Spleen (tissue), 11 donors: ENCODE results near the gene SNRPA. TPM values are rescaled to one million over a fixed set of nuclear protein-coding genes. Genes with fewer than 3 reads are reported as not detected.

Source experiments
- DNase-seq: peaks from one replicate; pipeline ENCODE4 v3.0.0-alpha.2; 2020
- H3K27ac ChIP-seq, 8 donors: fragments of 200-600 bp; sonication (generic) in 7 of 8; 1 replicate in 4 of 8; 2 replicates in 4 of 8; pipeline versions ENCODE4 v1.5.0 to v1.8.0; 2016 to 2021; ENCODE audit warnings: inconsistent platforms in 4 of 8, mild to moderate bottlenecking in 4 of 8, moderate library complexity in 1 of 8
- H3K27me3 ChIP-seq, 7 donors: fragments of 200-600 bp; sonication (generic) in 6 of 7; replicated peaks in 1 of 7; 1 replicate in 4 of 7; 2 replicates in 3 of 7; pipeline versions ENCODE4 v1.5.0 to v1.8.0; 2016 to 2021; ENCODE audit warnings: inconsistent platforms in 3 of 7, mild to moderate bottlenecking in 1 of 7
- H3K36me3 ChIP-seq, 6 donors: fragments of 200-600 bp; sonication (generic) in 5 of 6; 1 replicate in 4 of 6; 2 replicates in 2 of 6; pipeline versions ENCODE4 v1.5.0 to v1.8.0; 2016 to 2021; ENCODE audit warnings: inconsistent platforms in 2 of 6
- H3K4me1 ChIP-seq, 6 donors: fragments of 200-600 bp; sonication (generic) in 5 of 6; 1 replicate in 3 of 6; 2 replicates in 3 of 6; pipeline versions ENCODE4 v1.5.0 to v1.8.0; 2016 to 2021; ENCODE audit warnings: inconsistent platforms in 3 of 6
- H3K4me3 ChIP-seq, 8 donors: fragments of 200-600 bp; sonication (generic) in 7 of 8; 1 replicate in 4 of 8; 2 replicates in 4 of 8; pipeline versions ENCODE4 v1.5.0 to v1.8.0; 2016 to 2021; ENCODE audit warnings: inconsistent platforms in 4 of 8, mild to moderate bottlenecking in 4 of 8, moderate library complexity in 2 of 8
- H3K9me3 ChIP-seq, 8 donors: fragments of 200-600 bp; sonication (generic) in 7 of 8; 1 replicate in 4 of 8; 2 replicates in 4 of 8; pipeline versions ENCODE4 v1.5.0 to v1.8.0; 2016 to 2021; ENCODE audit warnings: inconsistent platforms in 4 of 8
- POLR2A ChIP-seq, 3 donors: fragments of 450-650 bp; IDR thresholded peaks; one replicate each; pipeline ENCODE4 v1.5.1; 2017; ENCODE audit warnings: antibody characterized with exemption in 3 of 3, mild to moderate bottlenecking in 1 of 3
- POLR2AphosphoS5 ChIP-seq, 3 donors: sonication (generic); formaldehyde crosslinking; IDR thresholded peaks; one replicate each; pipeline ENCODE4 v1.5.1; 2017; ENCODE audit warnings: antibody characterized with exemption in 3 of 3
- WGBS, 5 donors: extraction: QIAGEN DNeasy Blood & Tissue Kit in 3 of 5; methylation state at CpG; one replicate each; pipeline versions ENCODE4 v1.1.5 to v1.1.7; 2013 to 2018; 5-methylcytosine and 5-hydroxymethylcytosine counted together
- intact Hi-C: fragments of 100-400 bp; cut with DNase I; formaldehyde crosslinking; loops from one replicate; pipeline ENCODE4 v1.15.0; 2023; ENCODE audit warnings: low total_unique reads
- polyA plus RNA-seq, 3 donors: library from polyadenylated mRNA; stranded (reverse); fragments of 200-250 nt; gene quantifications; one replicate each; pipeline ENCODE4 v1.2.1, GENCODE V29; 2013
- total RNA-seq, 7 donors: library from RNA; depleted of rRNA in 3 of 7; stranded (reverse); fragments of >200 nt in 3 of 7; fragmentation: NEBNext Ultra II Directional in 4 of 7; extraction: Animal tissue kit (Norgen Biotek cat#: 25700) in 4 of 7; gene quantifications; one replicate each; pipeline versions ENCODE4 v1.1.0 to v1.2.1, GENCODE V29; 2016 to 2021
- TF ChIP-seq, protein P1 (sequence below), 11 experiments: fragments of 200-600 bp in 7 of 11; fragments of 450-650 bp in 4 of 11; sonication (generic) in 4 of 11; IDR thresholded peaks in 8 of 11; conservative IDR thresholded peaks in 3 of 11; 1 replicate in 7 of 11; 2 replicates in 4 of 11; pipeline versions ENCODE4 v1.4.0 to v1.8.0; 2016 to 2021; ENCODE audit warnings: antibody characterized with exemption in 11 of 11, inconsistent platforms in 4 of 11, mild to moderate bottlenecking in 1 of 11
- donor health status: healthy with polysubstance abuse.
- donor health status: DM: no; HTN: no; CAD: no; lungs with moderate emphysema.
- donor health status: DM: no; HTN: no; CAD: no.
- donor health status: Bipolar disorder and iron deficiency.
- donor health status: healthy.
- donor health status: DM: no; HTN: no; CAD: no.
- donor health status: DM: yes; HTN: yes; CAD: no.

SNRPA gene
- total and polyA plus RNA-seq, 10 donors, result 52.9 to 76.9 (median 64.1) TPM

DNA sequence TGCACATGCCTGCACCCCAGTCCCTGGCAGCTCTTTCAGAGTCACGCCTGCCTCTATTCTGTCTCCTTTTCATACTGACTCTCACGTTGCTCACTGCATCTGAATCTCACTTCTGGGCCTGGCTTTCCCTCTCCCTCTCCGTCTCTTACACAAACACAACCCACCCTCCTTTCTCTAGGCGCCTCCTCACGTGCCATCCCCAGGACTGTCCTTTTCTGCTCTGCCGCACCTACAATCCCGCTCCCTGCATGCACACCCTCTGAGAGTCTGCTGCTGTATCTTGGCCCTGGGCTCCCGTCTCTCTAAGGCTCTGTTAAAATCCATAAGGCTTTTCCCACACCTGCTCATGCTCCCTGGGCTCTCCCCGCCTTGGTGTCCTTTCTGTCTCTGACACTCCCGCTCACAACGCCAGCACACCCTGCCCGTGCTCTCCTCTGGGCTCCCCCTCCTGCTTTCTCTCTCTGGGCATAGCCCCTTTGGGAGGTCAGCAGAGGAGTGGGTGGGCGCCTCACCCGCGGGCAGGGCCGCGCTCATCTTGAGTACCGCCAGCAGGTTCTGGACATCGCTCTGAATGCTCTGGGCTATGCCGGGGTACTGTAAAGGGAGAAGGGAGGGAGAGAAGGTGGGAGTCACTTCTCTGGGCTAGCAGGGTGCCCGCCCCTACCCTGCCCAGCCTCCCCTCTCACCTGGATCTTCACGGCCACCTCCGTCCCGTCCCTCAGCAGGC lies 47.8 kb upstream of the SNRPA start:
- no peak overlapping the region for H3K27ac ChIP-seq
- peaks cover 0 to 100% (median 64%) of the 10 kb centered on the region in 6 donors for H3K36me3 ChIP-seq
- DNase-seq, result no peak
- no peaks in the 10 kb centered on the region for H3K27me3 ChIP-seq
- no peaks in the 10 kb centered on the region for H3K9me3 ChIP-seq
- no peaks in the 10 kb centered on the region for H3K4me1 ChIP-seq
- no peak overlapping the region for H3K4me3 ChIP-seq
- WGBS, 5 donors, result 93 to 95% (median 94%) methylated on average over 24 of the region's 24 CpGs
- TF ChIP-seq POLR2A (IDR thresholded peaks at IDR 0.05), result no peak
- TF ChIP-seq POLR2AphosphoS5 (IDR thresholded peaks at IDR 0.05), result peak in 1 of 3 donors; percentile 21
- TF ChIP-seq, protein P1, sequence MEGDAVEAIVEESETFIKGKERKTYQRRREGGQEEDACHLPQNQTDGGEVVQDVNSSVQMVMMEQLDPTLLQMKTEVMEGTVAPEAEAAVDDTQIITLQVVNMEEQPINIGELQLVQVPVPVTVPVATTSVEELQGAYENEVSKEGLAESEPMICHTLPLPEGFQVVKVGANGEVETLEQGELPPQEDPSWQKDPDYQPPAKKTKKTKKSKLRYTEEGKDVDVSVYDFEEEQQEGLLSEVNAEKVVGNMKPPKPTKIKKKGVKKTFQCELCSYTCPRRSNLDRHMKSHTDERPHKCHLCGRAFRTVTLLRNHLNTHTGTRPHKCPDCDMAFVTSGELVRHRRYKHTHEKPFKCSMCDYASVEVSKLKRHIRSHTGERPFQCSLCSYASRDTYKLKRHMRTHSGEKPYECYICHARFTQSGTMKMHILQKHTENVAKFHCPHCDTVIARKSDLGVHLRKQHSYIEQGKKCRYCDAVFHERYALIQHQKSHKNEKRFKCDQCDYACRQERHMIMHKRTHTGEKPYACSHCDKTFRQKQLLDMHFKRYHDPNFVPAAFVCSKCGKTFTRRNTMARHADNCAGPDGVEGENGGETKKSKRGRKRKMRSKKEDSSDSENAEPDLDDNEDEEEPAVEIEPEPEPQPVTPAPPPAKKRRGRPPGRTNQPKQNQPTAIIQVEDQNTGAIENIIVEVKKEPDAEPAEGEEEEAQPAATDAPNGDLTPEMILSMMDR (IDR thresholded peaks at IDR 0.05 in 8 of 11, conservative IDR thresholded peaks at IDR 0.05 in 3 of 11), result no peak
- intact Hi-C loops, result no loop called here

DNA sequence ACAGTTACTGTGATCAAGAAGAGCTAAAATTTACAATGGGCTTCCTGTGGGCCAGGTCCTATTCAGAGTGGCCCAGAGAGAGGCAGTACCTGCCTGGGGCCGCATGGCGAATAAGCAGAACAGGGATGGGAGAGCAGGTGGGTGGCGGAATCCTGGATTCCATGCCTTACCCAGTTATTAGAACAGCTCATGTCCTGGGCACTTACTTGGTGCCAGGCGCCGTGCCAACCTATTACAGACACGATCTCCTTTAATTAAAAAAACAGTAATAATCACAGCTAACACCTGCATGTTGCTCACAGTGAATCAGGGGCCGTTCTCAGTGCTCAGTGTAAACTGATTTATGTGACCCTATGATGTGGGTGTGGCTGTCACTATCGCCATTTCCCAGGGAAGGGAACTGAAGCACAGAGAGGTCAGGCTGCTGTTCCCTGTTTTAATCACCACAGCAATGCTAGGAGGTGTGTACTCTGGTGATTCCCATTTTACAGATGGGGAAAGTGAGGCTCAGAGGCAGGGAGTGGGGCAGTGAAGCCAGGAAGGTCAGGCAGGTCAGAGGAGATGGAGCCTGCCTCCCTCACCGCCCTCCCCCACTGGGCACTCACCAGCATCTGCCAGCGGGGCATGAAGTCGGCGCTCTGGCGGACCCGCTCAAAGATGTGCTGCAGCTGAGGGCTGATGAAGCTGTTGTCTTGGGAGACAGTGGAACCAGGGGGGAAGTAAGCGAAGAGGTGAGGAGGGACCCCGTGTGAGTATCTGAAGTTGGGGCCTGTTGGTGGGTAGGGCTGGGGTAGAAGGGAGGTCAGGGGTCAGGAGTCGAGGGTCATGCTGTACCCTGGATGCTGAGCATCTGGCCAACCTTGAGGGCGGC lies 46.3 kb upstream of the SNRPA start:
- WGBS, 5 donors, result 91 to 97% (median 94%) methylated on average over 18 of the region's 18 CpGs
- Histone ChIP-seq H3K9me3 (no peaks in the 10 kb centered on the region), H3K27ac (no peak overlapping the region), H3K4me3 (no peak overlapping the region), H3K27me3 (no peaks in the 10 kb centered on the region), H3K36me3 (peaks cover 0 to 100% (median 77%) of the 10 kb centered on the region in 6 donors), H3K4me1 (no peaks in the 10 kb centered on the region)
- TF ChIP-seq POLR2A (IDR thresholded peaks at IDR 0.05), result no peak
- TF ChIP-seq, protein P1 (IDR thresholded peaks at IDR 0.05 in 8 of 11, conservative IDR thresholded peaks at IDR 0.05 in 3 of 11), result no peak
- intact Hi-C loops, result no loop called here
- DNase-seq, result no peak

DNA sequence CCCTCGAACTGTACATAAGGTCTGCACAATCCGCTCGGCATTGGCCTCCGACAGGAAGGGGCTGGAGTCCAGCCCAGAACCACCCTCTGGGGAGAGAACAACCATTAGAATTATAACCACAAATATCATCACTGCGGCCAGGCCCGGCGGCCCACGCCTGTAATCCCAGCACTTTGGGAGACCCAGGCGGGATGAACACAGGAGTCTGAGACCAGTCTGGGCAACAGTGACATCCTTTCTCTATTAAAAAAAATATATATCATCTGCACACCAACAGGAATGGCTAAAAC lies 45.7 kb upstream of the SNRPA start:
- WGBS, 5 donors, result 94 to 97% (median 95%) methylated on average over 7 to 9 of the region's 9 CpGs
- Histone ChIP-seq H3K27me3 (no peaks in the 10 kb centered on the region), H3K4me1 (no peaks in the 10 kb centered on the region), H3K36me3 (peaks cover 0 to 100% (median 77%) of the 10 kb centered on the region in 6 donors), H3K9me3 (no peaks in the 10 kb centered on the region), H3K27ac (no peak overlapping the region), H3K4me3 (no peak overlapping the region)
- intact Hi-C loops, result no loop called here
- TF ChIP-seq, protein P1 (IDR thresholded peaks at IDR 0.05 in 8 of 11, conservative IDR thresholded peaks at IDR 0.05 in 3 of 11), result no peak
- TF ChIP-seq POLR2A (IDR thresholded peaks at IDR 0.05) (no peak), POLR2AphosphoS5 (IDR thresholded peaks at IDR 0.05) (no peak)
- DNase-seq, result no peak

DNA sequence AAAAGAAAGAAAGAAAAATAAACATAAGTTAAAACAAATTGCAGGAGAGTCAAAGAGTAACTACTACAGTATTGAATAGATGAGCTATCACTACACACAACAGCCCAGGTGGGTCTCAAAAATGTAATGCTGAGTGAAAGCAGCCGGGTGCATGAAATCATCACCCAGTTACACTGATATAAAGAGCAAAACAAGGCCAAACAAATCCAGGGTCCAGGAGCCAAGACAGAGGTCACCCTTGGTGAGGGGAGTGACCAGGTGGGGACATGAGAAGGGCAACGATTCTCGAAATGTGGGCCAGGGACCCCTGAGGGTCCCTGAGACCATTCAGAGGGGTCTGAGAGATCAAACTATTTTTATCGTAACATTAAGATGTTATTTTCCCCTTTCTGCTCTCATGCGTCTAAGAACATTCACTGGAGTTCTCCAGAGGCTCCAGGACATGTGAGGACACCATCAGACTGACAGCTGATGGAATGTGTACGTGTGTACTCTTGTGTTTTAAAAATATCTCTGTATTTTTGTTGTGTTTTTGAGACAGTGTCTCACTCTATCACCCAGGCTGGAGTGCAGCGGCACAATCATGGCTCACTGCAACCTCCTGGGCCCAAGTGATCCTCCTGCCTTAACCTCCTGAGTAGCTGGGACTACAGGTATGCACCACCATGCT lies 44.9 kb upstream of the SNRPA start:
- TF ChIP-seq POLR2A (IDR thresholded peaks at IDR 0.05), result no peak
- TF ChIP-seq POLR2AphosphoS5 (IDR thresholded peaks at IDR 0.05), result no peak
- TF ChIP-seq, protein P1 (IDR thresholded peaks at IDR 0.05 in 8 of 11, conservative IDR thresholded peaks at IDR 0.05 in 3 of 11), result no peak
- intact Hi-C loops, result no loop called here
- Histone ChIP-seq H3K9me3 (no peaks in the 10 kb centered on the region), H3K27me3 (no peaks in the 10 kb centered on the region), H3K4me3 (no peak overlapping the region), H3K27ac (no peak overlapping the region), H3K36me3 (peaks cover 0 to 100% (median 78%) of the 10 kb centered on the region in 6 donors), H3K4me1 (no peaks in the 10 kb centered on the region)
- no peak for DNase-seq
- 90 to 98% (median 92%) methylated on average over 7 of the region's 7 CpGs for WGBS, 5 donors
